SHP77 treated with DMSO at 0.1 percent for 48 hours (cell line): ENCODE measurements around the gene PLCE1.

Experiments used
- DNase-seq: peaks from one replicate; lab custom pipeline; 2025; lab: John Stamatoyannopoulos, UW

The PLCE1 gene

GRCh38 chr10:93994438-93994801, 689 bp downstream of the PLCE1 start:
- no peak for DNase-seq

DNA sequence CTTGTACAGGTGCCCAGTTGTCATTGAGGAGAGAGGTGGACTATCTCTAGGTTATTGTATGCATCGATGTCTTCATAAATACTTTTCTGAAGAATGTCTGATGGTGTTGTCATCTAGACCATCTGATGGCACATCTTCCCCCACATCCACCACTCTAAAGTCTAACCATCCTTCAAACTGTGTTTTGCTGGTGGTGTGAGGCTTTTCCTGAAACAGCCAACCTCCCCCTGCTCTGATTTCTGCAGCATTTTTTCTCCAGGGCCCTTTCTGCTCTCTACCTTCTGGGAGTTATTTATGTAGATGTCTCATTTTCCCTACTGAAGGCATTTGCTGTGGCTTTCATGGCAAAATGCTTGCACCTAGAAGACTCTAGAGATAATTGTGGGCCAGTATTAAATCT, 1.5 kb downstream of the PLCE1 start:
- DNase-seq = no peak

- DNase-seq = no peak
These were observed 2.0 kb downstream of the PLCE1 start for GRCh38 chr10:93995598-93996271.

DNA sequence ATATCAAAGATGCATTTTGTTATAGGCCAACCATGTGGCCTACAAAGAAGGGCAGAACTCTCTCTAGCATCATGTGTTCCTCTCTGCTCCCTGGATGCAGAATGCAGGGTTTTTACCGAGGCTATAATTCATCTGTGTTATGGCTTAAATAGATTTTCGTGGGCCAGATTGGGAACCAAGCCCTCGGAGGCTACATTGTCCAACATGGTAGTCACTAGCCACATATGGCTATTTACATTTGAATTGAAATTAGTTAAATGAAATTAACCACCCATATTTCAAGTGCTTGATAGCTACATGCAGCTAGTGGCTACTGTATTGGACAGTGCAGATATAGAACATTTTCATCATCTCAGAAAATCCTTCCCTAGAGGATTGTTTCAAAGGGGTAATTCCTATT, 2.8 kb downstream of the PLCE1 start:
- no peak for DNase-seq

DNA sequence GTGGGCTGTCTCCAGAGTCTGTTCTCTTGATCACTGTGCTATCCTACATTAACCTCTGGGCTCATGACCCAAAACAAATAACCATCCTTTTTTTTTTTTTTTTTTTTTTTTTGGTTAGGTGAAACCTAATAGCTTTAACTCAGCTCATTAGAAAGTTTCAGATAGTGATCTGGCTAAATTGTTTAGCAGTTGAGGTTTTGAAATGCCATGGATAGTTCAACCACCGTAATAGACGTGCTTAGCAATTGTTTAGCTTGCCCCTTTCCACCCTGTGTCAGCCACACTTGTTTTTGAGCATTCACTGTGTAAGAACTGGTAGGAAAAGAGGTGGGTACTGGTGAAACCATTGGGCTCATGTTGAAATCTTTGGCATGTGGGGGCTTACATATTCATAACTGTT, 3.8 kb downstream of the PLCE1 start:
- no peak for DNase-seq

DNA sequence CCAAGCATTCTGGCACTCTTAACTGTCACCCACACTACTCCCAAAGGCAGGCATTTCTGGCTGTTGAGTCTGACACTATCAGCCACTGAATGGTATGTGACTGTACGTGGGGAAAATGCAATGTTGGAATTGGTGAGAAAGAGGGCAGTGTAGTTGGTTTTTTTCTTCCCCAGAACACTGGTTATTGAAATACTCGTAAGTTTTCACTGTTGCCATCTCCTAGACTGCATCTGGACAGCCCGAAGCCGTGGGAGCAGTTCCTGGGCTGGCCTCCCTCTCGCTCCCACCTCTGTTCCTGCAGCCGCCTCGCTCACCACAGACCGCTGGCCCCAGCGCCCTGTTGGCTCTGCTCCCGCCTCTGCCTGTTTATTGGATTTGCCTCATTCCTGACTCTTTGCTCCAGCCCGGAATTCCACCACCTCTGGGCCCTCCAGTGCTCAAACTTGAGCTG, 5.7 kb downstream of the PLCE1 start:
- no peak for DNase-seq

GRCh38 chr10:94000638-94001415, 7.1 kb downstream of the PLCE1 start:
- no peak for DNase-seq

- no peak for DNase-seq
These were observed 7.7 kb downstream of the PLCE1 start for GRCh38 chr10:94001416-94001810.

DNA sequence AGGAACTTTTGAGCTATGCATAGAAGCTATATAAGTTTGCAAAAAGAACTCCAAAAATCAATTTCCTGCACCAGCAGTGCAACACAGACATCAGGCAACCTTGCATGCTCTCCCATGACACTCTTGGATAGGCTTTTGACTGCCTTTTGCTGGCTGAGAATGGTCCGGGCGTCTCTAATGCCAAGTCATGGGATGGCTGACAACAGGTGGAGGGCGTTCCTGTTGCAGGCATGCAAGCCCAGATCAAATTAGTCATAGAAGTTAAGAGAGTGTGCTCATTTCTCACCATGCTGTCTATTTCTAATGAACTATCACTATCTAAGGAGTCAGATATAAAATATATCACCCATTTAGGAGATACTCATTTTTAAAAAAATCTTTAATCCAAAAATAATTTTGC, 8.4 kb downstream of the PLCE1 start:
- no peak for DNase-seq

GRCh38 chr10:94003488-94003887, 9.8 kb downstream of the PLCE1 start:
- DNase-seq = no peak

DNA sequence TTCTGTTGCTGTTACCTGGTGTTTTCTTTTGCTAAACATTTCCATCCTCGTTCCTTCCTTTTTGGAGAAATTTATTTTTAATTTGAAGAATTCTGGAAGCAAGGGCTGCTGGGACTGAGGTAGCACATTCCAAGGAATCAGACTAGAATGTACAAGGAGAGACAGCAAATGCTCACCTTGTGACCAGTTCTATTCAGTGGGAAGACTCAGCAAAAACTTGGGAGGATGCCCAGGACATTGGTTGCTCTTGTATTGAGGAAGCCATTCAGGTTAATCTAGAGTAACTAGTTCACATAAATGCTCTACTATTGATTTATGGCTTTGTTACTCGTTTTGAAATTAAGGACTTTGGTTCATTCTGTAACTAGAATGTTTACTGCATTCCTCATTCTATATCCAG, 11.3 kb downstream of the PLCE1 start:
- no peak for DNase-seq

- no peak for DNase-seq
These were observed 13.1 kb downstream of the PLCE1 start for GRCh38 chr10:94006591-94007550.

DNA sequence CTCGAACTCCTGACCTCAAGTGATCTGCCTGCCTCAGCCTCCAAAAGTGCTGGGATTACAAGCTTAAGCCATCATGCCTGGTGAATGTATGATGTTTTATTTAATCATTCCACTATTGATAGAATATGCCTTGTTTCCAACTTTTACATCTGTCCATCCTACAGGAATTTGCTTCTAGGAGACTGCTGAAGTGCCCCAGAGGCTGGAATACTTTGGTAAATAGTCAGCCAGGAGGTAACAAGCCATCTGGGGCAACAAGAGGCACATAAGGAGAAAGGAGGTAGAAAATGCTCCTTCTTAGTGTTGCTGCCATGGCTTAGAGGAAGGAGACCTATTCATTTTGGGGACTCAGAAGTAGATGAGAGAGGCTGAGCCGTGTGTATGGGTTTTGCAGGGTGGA, 14.8 kb downstream of the PLCE1 start:
- DNase-seq = no peak

- no peak for DNase-seq
These were observed 16.4 kb downstream of the PLCE1 start for GRCh38 chr10:94010116-94010515.

DNA sequence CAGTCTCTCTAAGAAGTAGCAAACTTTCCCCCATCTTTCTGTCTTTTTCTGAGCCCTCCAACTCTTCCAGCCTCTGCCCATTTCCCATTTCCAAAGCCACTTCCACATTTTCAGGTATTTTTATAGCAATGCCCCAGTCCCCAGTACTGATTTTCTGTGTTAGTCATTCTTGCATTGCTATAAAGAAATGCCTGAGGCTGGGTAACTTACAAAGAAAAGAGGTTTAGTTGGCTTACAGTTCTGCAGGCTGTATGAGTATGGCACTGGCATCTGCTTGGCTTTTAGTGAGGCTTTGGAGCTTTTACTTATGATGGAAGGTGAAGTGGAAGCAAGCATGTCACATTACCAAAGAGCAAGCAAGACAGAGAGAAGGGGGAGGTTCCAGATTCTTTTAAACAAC, 17.2 kb downstream of the PLCE1 start:
- no peak for DNase-seq

DNA sequence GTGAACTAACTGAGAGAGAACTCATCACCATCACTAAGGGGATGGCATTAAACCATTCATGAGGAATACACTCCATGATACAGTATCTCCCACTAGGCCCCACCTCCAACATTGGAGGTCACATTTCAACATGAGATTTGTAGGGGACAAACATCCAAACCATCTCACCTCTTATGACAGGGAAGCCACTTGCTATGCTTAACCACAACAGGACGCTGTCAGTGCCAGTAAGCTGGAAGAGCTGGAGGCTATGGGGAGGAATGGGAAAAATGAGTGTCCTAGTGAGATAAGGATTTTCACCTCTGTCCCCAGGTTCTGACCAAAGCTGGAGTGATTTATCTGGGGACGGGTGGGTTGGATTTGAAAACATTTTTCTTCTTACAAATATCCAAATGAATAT, 17.6 kb downstream of the PLCE1 start:
- no peak for DNase-seq

DNA sequence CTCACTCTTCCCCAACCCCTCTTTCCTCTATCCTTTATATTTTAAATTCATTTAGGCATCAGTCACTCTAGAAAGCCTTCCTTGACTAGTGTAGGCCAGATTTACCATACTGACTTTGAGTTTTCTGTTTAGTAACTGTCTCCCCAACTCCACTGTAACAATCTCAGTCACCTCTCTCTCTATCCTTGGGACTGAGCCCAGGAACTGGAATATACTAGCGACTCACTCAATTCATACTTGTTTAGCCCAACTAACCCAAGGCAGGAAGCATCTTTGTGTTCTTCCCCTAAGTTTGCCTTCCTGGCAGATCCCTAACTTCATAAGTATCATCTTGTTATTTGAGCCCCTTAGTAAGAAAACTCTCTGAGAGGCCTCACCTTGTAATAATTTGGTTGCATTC, 19.1 kb downstream of the PLCE1 start:
- DNase-seq = no peak

- DNase-seq = no peak
These were observed 19.6 kb downstream of the PLCE1 start for GRCh38 chr10:94013331-94013760.

- no peak for DNase-seq
These were observed 20.6 kb downstream of the PLCE1 start for GRCh38 chr10:94014304-94014703.

DNA sequence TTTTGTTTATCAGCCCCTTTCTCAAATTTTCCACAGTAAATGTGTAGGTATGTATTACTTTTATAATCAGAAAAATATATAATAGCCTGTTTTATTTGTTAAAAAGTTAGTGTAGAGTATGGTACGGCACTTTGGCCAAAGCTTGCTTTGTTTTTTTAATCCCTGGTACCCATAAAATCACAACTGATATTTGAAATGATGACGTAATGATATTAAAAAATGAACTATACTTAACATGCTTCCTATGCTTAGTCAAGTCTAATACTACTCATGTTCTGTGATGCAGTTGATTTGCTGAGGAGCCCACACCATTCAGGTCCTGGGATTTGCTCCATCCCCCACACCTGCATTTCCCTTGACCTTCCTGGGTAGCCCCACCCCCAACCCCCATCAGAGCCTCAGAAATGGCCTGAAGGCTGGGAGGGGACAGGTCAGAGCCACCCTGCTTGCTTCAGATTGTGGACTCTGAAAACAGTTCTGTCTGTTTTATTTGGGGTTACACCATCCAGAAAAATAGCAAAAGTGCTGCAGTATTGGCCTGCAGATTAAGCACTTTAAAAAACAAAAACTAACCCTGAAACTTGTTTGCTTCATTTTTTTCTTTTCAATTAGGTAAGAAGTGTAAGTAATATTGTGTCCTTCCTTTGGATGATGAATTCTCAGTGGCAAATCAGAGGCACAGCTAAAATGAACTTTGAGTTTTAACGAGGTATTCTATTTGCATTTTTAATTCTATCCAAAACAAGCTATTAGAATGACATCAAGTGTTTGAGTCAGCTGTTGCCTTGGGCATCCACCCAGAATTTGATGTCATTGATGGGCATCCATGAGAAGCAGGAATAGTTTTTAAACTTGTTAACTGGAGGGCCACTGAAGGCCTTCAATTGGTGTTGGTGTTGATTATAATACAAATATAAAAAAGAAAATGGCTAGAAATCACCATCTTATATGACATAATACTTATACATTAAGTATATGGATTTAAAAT, 23.3 kb downstream of the PLCE1 start:
- DNase-seq = no peak

GRCh38 chr10:94018107-94018506, 24.4 kb downstream of the PLCE1 start:
- DNase-seq = no peak
